ENCODE results near the gene CCDC30. TPM values are rescaled to one million over a fixed set of nuclear protein-coding genes. Genes with fewer than 3 reads are reported as not detected.
A peak's percentile ranks its signal among the peaks of the same experiment; 100 is the strongest.

CCDC30 gene
- total and polyA plus RNA-seq, 9 of the 15 experiments (the other 6 are each of a cell fraction or from before 2014, with no cell fraction given) = 0.05 to 0.91 (median 0.24) TPM

GRCh38 chr1:42456010-42456753, 6.9 kb upstream of the CCDC30 start, which contains the start of the genes PPCS and ZMYND12:
PPCS (plus strand) TSS chr1:42456543; CDS start chr1:42456566, 23 bp downstream.
ZMYND12 (minus strand) TSS chr1:42456022; CDS start chr1:42455997, 25 bp downstream.
- CTCF ChIA-PET (ENCODE audit: low intra/inter-chr PET ratio) = no interaction called here
- Histone ChIP-seq H3K4me2 (ENCODE audit: insufficient read depth, low read length) (peak within 1 kb of the TSS; percentile 97), H3K4me3 (peak within 1 kb of the TSS; percentile 66), H3K4me1 (replicated peaks in 1 of 2; ENCODE audit: control insufficient read depth in 2 of 2, insufficient read depth in 2 of 2, low read length in 2 of 2) (peaks cover 0 to 18% of the 10 kb centered on the region in 2 experiments; a peak in 3 of 5 replicates), H3K27ac (ENCODE audit: extremely low read depth, low read depth, low read length) (peak within 1 kb of the TSS; percentile 80), H3K27me3 (ENCODE audit: control insufficient read depth in 2 of 2, insufficient read depth in 2 of 2, low read length in 2 of 2) (no peaks in the 10 kb centered on the region; a peak in 2 of 5 replicates), H4K20me1 (replicated peaks; ENCODE audit: control insufficient read depth, insufficient read depth, low read length) (no peaks in the 10 kb centered on the region), H2AFZ (ENCODE audit: low read depth, low read length) (peak within 1 kb of the TSS; percentile 100), H3K9ac (ENCODE audit: insufficient read depth in 1 of 2, low read depth in 2 of 2, low read length in 2 of 2) (peak within 1 kb of the TSS; percentile 82 to 96), H3K9me3 (replicated peaks; ENCODE audit: control insufficient read depth, insufficient read depth, low read depth, low read length) (peaks cover 4% of the 10 kb centered on the region), H3K9me1 (ENCODE audit: control insufficient read depth, insufficient read depth, low read length) (no peaks in the 10 kb centered on the region), H3K36me3 (ENCODE audit: control insufficient read depth, insufficient read depth, low read length) (peaks cover 15% of the 10 kb centered on the region; the same call in 1 of the 3 replicates), H3K79me2 (ENCODE audit: control insufficient read depth, insufficient read depth, low read length) (peaks cover 10% of the 10 kb centered on the region; the same call in 2 of the 3 replicates)
- BruUV-seq (replicated peaks) = no TSS peak
- intact Hi-C loops (cut with micrococcal nuclease) = no loop called here
- POLR2A ChIA-PET = interaction anchor here (0.6 to 0.9 kb wide), 2 partner anchors 227 to 1617 kb away, joined by 3 read pairs; no protein-coding TSS in a partner anchor
- ATAC-seq (peak; percentile 97), FAIRE-seq (peak; percentile 11), DNase-seq (ENCODE audit: extremely low read depth in 1 of 4, low spot score in 3 of 4) (peak; percentile 86 to 87 (median 87))
- 23% methylated on average over 66 of the region's 66 CpGs for WGBS (ENCODE audit: insufficient coverage, low coverage, missing lambda C conversion rate)
- in situ Hi-C loops (cut with MboI) = no loop called here
- TF ChIP-seq PREB (CRISPR knock-in tag; IDR thresholded peaks at IDR 0.05) (no peak), HINFP (tag; conservative IDR thresholded peaks at IDR 0.05; ENCODE audit: low read depth) (no peak), ZBTB8A (IDR thresholded peaks at IDR 0.05; ENCODE audit: partially characterized antibody) (no peak), ZBED1 (IDR thresholded peaks at IDR 0.05) (no peak), ZNF551 (CRISPR knock-in tag; IDR thresholded peaks at IDR 0.05) (no peak), KAT8 (IDR thresholded peaks at IDR 0.05; ENCODE audit: low read depth) (peak; percentile 77; the same call in 1 of the 2 replicates), HDGF (IDR thresholded peaks at IDR 0.05) (no peak), RBM15 (IDR thresholded peaks at IDR 0.05; ENCODE audit: insufficient read depth, low read length) (no peak), SMC3 (conservative IDR thresholded peaks at IDR 0.05; ENCODE audit: insufficient read depth, low read depth, low read length) (no peak), ZNF324 (CRISPR knock-in tag; IDR thresholded peaks at IDR 0.05) (no peak), PHF20 (IDR thresholded peaks at IDR 0.05; ENCODE audit: partially characterized antibody) (no peak), ZZZ3 (IDR thresholded peaks at IDR 0.05) (no peak), ZEB2 (IDR thresholded peaks at IDR 0.05) (no peak), BRF2 (IDR thresholded peaks at IDR 0.05; ENCODE audit: borderline replicate concordance, insufficient read depth, insufficient read length) (no peak), CREB3L1 (IDR thresholded peaks at IDR 0.05; ENCODE audit: borderline replicate concordance, low read depth) (no peak), ZBTB1 (CRISPR knock-in tag; IDR thresholded peaks at IDR 0.05; ENCODE audit: borderline replicate concordance, low read depth) (no peak)
- TF ChIP-seq, protein P1, sequence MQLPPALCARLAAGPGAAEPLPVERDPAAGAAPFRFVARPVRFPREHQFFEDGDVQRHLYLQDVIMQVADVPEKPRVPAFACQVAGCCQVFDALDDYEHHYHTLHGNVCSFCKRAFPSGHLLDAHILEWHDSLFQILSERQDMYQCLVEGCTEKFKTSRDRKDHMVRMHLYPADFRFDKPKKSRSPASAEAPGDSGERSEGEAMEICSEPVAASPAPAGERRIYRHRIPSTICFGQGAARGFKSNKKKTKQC (CRISPR knock-in tag; IDR thresholded peaks at IDR 0.05) = no peak
